GM23248 (cell line): Measurements from ENCODE around the gene OR10A5.
"Not testable (repeated sequence)": the region's sequence is repeated elsewhere in the genome, so short reads cannot be mapped to it uniquely, and the experiment has no call there.

Source experiments
- EZH2 ChIP-seq: fragments of 200-600 bp; sonication (generic); IDR thresholded peaks from 2 replicates; pipeline ENCODE4 v1.6.1; 2018; ENCODE audit warnings: antibody characterized with exemption, mild to moderate bottlenecking; ENCODE audit not compliant: insufficient read depth, poor library complexity, severe bottlenecking
- EZH2phosphoT487 ChIP-seq: fragments of 200-600 bp; sonication (generic); IDR thresholded peaks from 2 replicates; pipeline ENCODE4 v1.6.1; 2018; ENCODE audit warnings: antibody characterized with exemption, moderate library complexity, mild to moderate bottlenecking, low read depth; ENCODE audit not compliant: insufficient read depth

DNA sequence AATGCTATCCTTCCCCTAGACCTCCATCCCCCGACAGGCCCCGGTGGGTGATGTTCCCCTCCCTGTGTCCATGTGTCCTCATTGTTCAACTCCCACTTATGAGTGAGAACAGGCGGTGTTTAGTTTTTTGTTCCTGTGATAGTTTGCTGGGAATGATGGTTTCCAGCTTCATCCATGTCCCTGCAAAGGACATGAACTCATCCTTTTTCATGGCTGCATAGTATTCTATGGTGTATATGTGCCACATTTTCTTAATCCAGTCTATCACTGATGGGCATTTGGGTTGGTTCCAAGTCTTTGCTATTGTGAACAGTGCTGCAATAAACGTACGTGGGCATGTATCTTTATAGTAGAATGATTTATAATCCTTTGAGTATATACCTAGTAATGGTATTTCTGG, 42.2 kb downstream of the OR10A5 start:
- not testable (repeated sequence) for TF ChIP-seq EZH2, EZH2phosphoT487
